Sigmoid colon (tissue), 7 donors: ENCODE results near the gene POLR1F. TPM values are rescaled to one million over a fixed set of nuclear protein-coding genes. Genes with fewer than 3 reads are reported as not detected.

Source experiments
- DNase-seq: peaks from one replicate; pipeline ENCODE4 v3.0.0-alpha.2; 2019
- H3K27ac ChIP-seq, 4 donors: fragments of 200-600 bp; sonication (generic); one replicate each; pipeline ENCODE4 v1.5.1; 2016 to 2019; ENCODE audit warnings: mild to moderate bottlenecking in 1 of 4
- H3K27me3 ChIP-seq, 3 donors: fragments of 200-600 bp; sonication (generic); one replicate each; pipeline ENCODE4 v1.5.1; 2019; ENCODE audit warnings: mild to moderate bottlenecking in 1 of 3
- H3K36me3 ChIP-seq, 4 donors: fragments of 200-600 bp; sonication (generic); one replicate each; pipeline ENCODE4 v1.5.1; 2016 to 2019
- H3K4me1 ChIP-seq, 4 donors: fragments of 200-600 bp; sonication (generic); one replicate each; pipeline ENCODE4 v1.5.1; 2017 to 2019
- H3K4me3 ChIP-seq, 4 donors: fragments of 200-600 bp; sonication (generic); one replicate each; pipeline ENCODE4 v1.5.1; 2017 to 2019; ENCODE audit warnings: mild to moderate bottlenecking in 2 of 4, moderate library complexity in 1 of 4
- H3K9me3 ChIP-seq, 4 donors: fragments of 200-600 bp in 3 of 4; sonication (generic) in 3 of 4; one replicate each; pipeline versions ENCODE4 v1.5.1 to v1.6.1; 2013 to 2019
- EP300 ChIP-seq, 4 donors: sonication (generic); formaldehyde crosslinking; IDR thresholded peaks; one replicate each; pipeline ENCODE4 v1.6.1; 2017; ENCODE audit warnings: antibody characterized with exemption in 4 of 4
- POLR2A ChIP-seq, 2 donors: fragments of 450-650 bp; IDR thresholded peaks; one replicate each; pipeline ENCODE4 v1.6.1; 2016; ENCODE audit warnings: antibody characterized with exemption in 2 of 2, mild to moderate bottlenecking in 2 of 2, moderate library complexity in 2 of 2
- POLR2AphosphoS5 ChIP-seq, 4 donors: sonication (generic); formaldehyde crosslinking; IDR thresholded peaks; one replicate each; pipeline ENCODE4 v1.6.1; 2017; ENCODE audit warnings: antibody characterized with exemption in 4 of 4
- WGBS, 2 donors: extraction: QIAGEN DNeasy Blood & Tissue Kit; methylation state at CpG; one replicate each; pipeline ENCODE4 v1.1.7; 2013; 5-methylcytosine and 5-hydroxymethylcytosine counted together
- intact Hi-C: fragments of 100-400 bp; cut with DNase I; formaldehyde crosslinking; loops from one replicate; pipeline ENCODE4 v1.15.1; 2023
- polyA plus RNA-seq, 3 donors: library from polyadenylated mRNA; stranded (reverse); fragments of 200-250 nt; gene quantifications; one replicate each; pipeline ENCODE4 v1.2.3, GENCODE V29; 2013
- total RNA-seq, 4 donors: library from RNA; depleted of rRNA; stranded (reverse); fragments of >200 nt; gene quantifications; one replicate each; pipeline ENCODE4 v1.1.0, GENCODE V29; 2016
- TF ChIP-seq, protein P1 (sequence below), 4 experiments: fragments of 450-650 bp in 3 of 4; fragments of 200-600 bp in 1 of 4; IDR thresholded peaks; one replicate each; pipeline ENCODE4 v1.5.1; 2016 to 2019; ENCODE audit warnings: antibody characterized with exemption in 4 of 4, mild to moderate bottlenecking in 3 of 4, moderate library complexity in 2 of 4
- donor health status: healthy with polysubstance abuse.
- donor health status: Bipolar disorder and iron deficiency.
- donor health status: healthy.

The POLR1F gene
- total and polyA plus RNA-seq, 7 donors: 4.2 to 15.6 (median 9.7) TPM

DNA sequence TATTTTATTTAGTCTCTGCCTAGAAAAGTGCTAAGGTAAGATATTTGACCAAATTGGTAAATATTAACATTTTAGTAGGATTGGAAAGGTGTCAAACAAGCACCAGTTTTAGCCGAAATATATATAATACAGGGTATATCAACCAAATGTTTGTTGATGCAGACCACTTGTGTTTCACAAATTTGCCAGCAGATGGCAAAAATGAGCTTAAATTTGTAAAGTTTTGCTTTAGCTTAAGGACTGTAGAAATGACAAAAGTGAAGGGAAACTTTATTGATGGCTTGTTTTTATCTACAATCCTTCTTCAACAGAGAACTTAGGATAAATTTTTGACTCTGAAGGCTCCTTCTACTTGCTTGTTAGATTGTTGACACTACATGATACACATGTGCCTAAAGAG is 4.8 kb upstream of the POLR1F start:
- intact Hi-C loops: no loop called here
- no peak overlapping the region for H3K27ac ChIP-seq
- H3K9me3 ChIP-seq: no peaks in the 10 kb centered on the region
- H3K27me3 ChIP-seq: no peaks in the 10 kb centered on the region
- H3K36me3 ChIP-seq: no peaks in the 10 kb centered on the region
- TF ChIP-seq EP300 (IDR thresholded peaks at IDR 0.05) (no peak), POLR2AphosphoS5 (IDR thresholded peaks at IDR 0.05) (no peak), POLR2A (IDR thresholded peaks at IDR 0.05) (no peak)
- TF ChIP-seq, protein P1, sequence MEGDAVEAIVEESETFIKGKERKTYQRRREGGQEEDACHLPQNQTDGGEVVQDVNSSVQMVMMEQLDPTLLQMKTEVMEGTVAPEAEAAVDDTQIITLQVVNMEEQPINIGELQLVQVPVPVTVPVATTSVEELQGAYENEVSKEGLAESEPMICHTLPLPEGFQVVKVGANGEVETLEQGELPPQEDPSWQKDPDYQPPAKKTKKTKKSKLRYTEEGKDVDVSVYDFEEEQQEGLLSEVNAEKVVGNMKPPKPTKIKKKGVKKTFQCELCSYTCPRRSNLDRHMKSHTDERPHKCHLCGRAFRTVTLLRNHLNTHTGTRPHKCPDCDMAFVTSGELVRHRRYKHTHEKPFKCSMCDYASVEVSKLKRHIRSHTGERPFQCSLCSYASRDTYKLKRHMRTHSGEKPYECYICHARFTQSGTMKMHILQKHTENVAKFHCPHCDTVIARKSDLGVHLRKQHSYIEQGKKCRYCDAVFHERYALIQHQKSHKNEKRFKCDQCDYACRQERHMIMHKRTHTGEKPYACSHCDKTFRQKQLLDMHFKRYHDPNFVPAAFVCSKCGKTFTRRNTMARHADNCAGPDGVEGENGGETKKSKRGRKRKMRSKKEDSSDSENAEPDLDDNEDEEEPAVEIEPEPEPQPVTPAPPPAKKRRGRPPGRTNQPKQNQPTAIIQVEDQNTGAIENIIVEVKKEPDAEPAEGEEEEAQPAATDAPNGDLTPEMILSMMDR (IDR thresholded peaks at IDR 0.05): peak in 2 of 4 experiments; percentile 6 to 43
- WGBS, 2 donors: 38 to 61% methylated on average over 1 of the region's 1 CpG
- H3K4me1 ChIP-seq: peaks cover 0 to 10% (median 7%) of the 10 kb centered on the region in 4 donors
- DNase-seq: no peak
- H3K4me3 ChIP-seq: no peak overlapping the region

GRCh38 chr7:19709249-19709578 is 377 bp upstream of the POLR1F start:
- intact Hi-C loops: loop anchor here (2.0 kb wide), 1 partner anchor 890 kb away; no protein-coding TSS in a partner anchor
- Histone ChIP-seq H3K36me3 (peaks cover 0 to 3% (median 0%) of the 10 kb centered on the region in 4 donors), H3K4me1 (peaks cover 0 to 31% (median 20%) of the 10 kb centered on the region in 4 donors), H3K4me3 (peak overlapping the region; percentile 63 to 90 (median 85)), H3K27me3 (no peaks in the 10 kb centered on the region), H3K9me3 (no peaks in the 10 kb centered on the region), H3K27ac (peak overlapping the region; percentile 70 to 81 (median 76))
- no peak for TF ChIP-seq EP300 (IDR thresholded peaks at IDR 0.05)
- TF ChIP-seq POLR2A (IDR thresholded peaks at IDR 0.05): no peak
- TF ChIP-seq, protein P1 (IDR thresholded peaks at IDR 0.05): no peak
- TF ChIP-seq POLR2AphosphoS5 (IDR thresholded peaks at IDR 0.05): no peak
- DNase-seq: no peak
- 49 to 66% methylated on average over 6 of the region's 6 CpGs for WGBS, 2 donors

- intact Hi-C loops: no loop called here
- no peak overlapping the region for H3K27ac ChIP-seq
- H3K36me3 ChIP-seq: peaks cover 0 to 17% (median 0%) of the 10 kb centered on the region in 4 donors
- H3K27me3 ChIP-seq: no peaks in the 10 kb centered on the region
- 75% methylated on average over 3 of the region's 3 CpGs for WGBS, 2 donors
- no peak for TF ChIP-seq EP300 (IDR thresholded peaks at IDR 0.05)
- TF ChIP-seq POLR2A (IDR thresholded peaks at IDR 0.05): no peak
- TF ChIP-seq, protein P1 (IDR thresholded peaks at IDR 0.05): no peak
- TF ChIP-seq POLR2AphosphoS5 (IDR thresholded peaks at IDR 0.05): no peak
- no peaks in the 10 kb centered on the region for H3K9me3 ChIP-seq
- H3K4me1 ChIP-seq: peaks cover 0 to 31% (median 20%) of the 10 kb centered on the region in 4 donors
- peak overlapping the region in 1 of 4 donors; percentile 87 for H3K4me3 ChIP-seq
- no peak for DNase-seq
Observed at GRCh38 chr7:19707240-19707639, 1.6 kb downstream of the POLR1F start.

GRCh38 chr7:19705663-19706062 is 3.2 kb downstream of the POLR1F start:
- H3K36me3 ChIP-seq: peaks cover 0 to 27% (median 0%) of the 10 kb centered on the region in 4 donors
- TF ChIP-seq, protein P1 (IDR thresholded peaks at IDR 0.05): no peak
- TF ChIP-seq EP300 (IDR thresholded peaks at IDR 0.05): no peak
- no peak for TF ChIP-seq POLR2A (IDR thresholded peaks at IDR 0.05)
- TF ChIP-seq POLR2AphosphoS5 (IDR thresholded peaks at IDR 0.05): no peak
- H3K9me3 ChIP-seq: no peaks in the 10 kb centered on the region
- H3K27me3 ChIP-seq: no peaks in the 10 kb centered on the region
- no peak overlapping the region for H3K27ac ChIP-seq
- H3K4me1 ChIP-seq: peaks cover 0 to 31% (median 20%) of the 10 kb centered on the region in 4 donors
- 64 to 88% methylated on average over 2 of the region's 2 CpGs for WGBS, 2 donors
- DNase-seq: no peak
- intact Hi-C loops: no loop called here
- no peak overlapping the region for H3K4me3 ChIP-seq

GRCh38 chr7:19701471-19701870 is 7.4 kb downstream of the POLR1F start:
- H3K36me3 ChIP-seq: peaks cover 0 to 63% (median 3%) of the 10 kb centered on the region in 4 donors
- no peaks in the 10 kb centered on the region for H3K9me3 ChIP-seq
- no peak overlapping the region for H3K27ac ChIP-seq
- TF ChIP-seq, protein P1 (IDR thresholded peaks at IDR 0.05): no peak
- TF ChIP-seq EP300 (IDR thresholded peaks at IDR 0.05): no peak
- TF ChIP-seq POLR2A (IDR thresholded peaks at IDR 0.05): no peak
- TF ChIP-seq POLR2AphosphoS5 (IDR thresholded peaks at IDR 0.05): no peak
- 81% methylated on average over 4 of the region's 4 CpGs for WGBS, 2 donors
- DNase-seq: no peak
- peaks cover 0 to 3% (median 0%) of the 10 kb centered on the region in 4 donors for H3K4me1 ChIP-seq
- intact Hi-C loops: no loop called here
- H3K4me3 ChIP-seq: no peak overlapping the region
- no peaks in the 10 kb centered on the region for H3K27me3 ChIP-seq
